Posterior vena cava (tissue), 2 donors: ENCODE data around the gene LHX6. TPM values are rescaled to one million over a fixed set of nuclear protein-coding genes. Genes with fewer than 3 reads are reported as not detected.

Experiments
- DNase-seq: peaks from one replicate; pipeline ENCODE4 v3.0.0-alpha.2; 2020; ENCODE audit warnings: low spot score
- intact Hi-C, 2 donors: fragments of 100-400 bp; cut with DNase I; formaldehyde crosslinking; loops; one replicate each; pipeline versions ENCODE4 v1.14.1 to v1.14.2; 2022 to 2023
- total RNA-seq, 2 donors: library from RNA; stranded (reverse); fragmentation: NEBNext Ultra II Directional; extraction: Animal tissue kit (Norgen Biotek cat#: 25700); gene quantifications; one replicate each; pipeline ENCODE4 v1.2.1, GENCODE V29; 2021
- donor health status: DM: yes; HTN: yes; CAD: no.
- donor health status: DM: yes; HTN: yes; CAD: no.

LHX6 gene
- total RNA-seq, 2 donors from 2014 or later = 8.3 to 23.6 TPM

- no peak for DNase-seq
- intact Hi-C loops = no loop called here
Measured at GRCh38 chr9:122172131-122172530, 56.6 kb downstream of the LHX6 start.

DNA sequence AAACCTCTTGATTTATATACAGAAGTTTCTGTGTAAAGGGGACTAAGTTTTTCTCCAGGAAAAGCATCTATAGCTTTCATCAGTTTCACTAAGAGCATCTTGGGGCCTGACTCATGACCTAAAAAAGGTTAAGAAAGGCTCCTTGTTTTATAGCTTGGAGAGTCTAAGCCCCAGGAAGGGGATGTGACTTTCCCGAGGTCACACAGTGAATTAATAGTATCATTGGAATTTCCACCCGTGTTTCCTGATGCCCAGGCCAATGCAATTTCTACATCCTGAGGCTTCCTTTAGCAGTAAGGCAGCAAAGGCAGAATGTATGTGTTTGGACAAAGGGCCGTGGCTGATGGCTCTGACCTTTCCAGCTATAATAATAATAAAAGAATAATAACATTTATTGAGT, 60.4 kb downstream of the LHX6 start:
- intact Hi-C loops = no loop called here
- no peak for DNase-seq

DNA sequence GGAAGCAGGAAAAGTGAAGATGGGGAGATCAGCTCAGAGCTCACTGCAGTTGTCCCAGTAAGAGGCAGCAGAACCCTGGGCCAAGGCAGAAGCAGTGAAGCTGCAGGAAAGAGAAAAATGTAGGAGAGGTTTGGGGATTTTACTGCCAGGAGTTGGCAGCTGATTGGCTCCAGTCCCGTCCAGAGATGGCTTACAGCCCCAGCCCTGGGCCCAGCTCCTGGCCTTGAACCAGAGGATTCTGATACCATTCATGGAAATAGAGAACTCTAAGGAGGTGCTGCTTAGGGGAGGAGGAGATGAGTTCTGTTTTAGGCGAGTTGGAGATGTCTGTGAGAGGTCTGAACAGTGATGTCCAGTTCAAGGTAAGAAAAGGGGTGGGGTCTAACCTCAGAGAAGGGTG, 64.5 kb downstream of the LHX6 start:
- no peak for DNase-seq

DNA sequence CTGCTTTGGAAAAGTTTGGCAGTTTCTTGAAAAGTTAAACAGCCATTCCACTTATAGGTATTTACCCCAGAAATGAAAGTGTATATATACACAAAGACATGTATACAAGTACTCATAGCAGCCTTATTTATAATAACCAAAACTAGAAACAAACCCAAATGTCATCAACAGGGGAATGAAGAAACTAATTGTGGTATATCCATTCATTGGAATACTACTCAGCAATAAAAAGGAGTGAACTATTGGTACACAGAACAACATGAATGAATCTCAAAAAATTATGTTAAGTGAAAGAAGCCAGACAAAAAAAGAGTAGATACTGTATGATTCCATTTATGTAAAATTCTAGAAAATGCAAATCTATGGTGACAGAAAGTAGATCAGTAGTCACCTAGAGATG, 66.3 kb downstream of the LHX6 start:
- intact Hi-C loops = no loop called here
- no peak for DNase-seq

More for the DNA sequence above, 64.5 kb downstream of the LHX6 start:
- intact Hi-C loops = no loop called here

GRCh38 chr9:122159925-122160246, 68.9 kb downstream of the LHX6 start:
- intact Hi-C loops = no loop called here
- no peak for DNase-seq

DNA sequence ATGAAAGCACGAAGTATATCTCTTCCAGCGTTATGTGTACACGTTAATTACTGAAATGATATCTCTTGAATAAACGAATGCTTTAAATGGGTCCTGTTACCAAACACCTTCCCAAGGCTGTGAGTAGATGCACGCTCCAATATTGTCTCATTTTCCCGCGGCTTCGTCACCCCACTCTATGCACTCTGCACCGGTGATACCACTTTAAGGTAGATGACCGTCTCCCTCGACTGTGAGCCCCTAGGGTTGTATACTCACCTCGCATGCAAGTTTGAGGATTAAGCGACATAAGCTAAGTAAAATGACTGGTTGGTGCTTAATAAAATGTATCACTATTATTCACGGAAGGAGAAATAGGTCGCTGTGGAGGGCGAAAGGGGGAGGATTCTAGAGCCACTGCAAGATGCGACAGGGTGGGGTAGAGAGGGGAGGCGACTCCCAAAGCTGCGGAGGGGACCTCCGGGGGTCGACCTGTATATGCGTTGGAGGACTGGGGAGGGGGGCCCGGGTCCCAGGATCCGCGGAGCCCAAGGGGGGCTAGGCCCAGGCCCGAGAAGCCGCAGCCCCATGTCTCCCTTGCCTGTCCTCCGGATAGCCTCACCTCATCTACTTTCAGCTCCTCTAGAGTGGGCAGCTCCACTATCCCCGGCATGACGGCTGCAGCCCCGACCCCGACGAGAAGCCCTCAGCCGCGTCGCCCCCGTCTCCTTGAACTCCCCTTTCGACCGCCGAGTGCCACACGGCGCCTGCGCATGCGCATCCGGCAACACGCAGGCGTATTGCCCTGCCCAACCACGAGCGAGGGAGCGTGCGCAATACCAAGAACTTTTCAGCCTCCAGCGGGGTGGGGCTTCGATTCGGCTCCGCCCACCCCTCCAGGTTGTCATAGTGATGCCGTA, 69.5 kb downstream of the LHX6 start, which contains the start of the genes MORN5 and NDUFA8:
Gene MORN5, plus strand, starts transcription at position 883 of the 899 bp plus-strand sequence. CDS start 65 bp downstream, outside the sequence.
Gene NDUFA8, minus strand, starts transcription at position 754 of the 899 bp plus-strand sequence. Its CDS starts 102 bp downstream, at position 652.
- intact Hi-C loops = no loop called here
- DNase-seq = peak; percentile 99

- intact Hi-C loops = no loop called here
- DNase-seq = no peak
Measured at GRCh38 chr9:122158202-122158601, 70.6 kb downstream of the LHX6 start.

- no peak for DNase-seq
- intact Hi-C loops = no loop called here
Measured at GRCh38 chr9:122155796-122156195, 73.0 kb downstream of the LHX6 start.

Other genes starting within 250 kb of the LHX6 start
- gene TTLL11, start 135.6 kb downstream of the LHX6 start, total RNA-seq = 10 to 100 TPM; 11.8 to 20.4 TPM
- 10 to 100 TPM; 36.5 to 38.2 TPM for gene NDUFA8, start 69.2 kb downstream of the LHX6 start, total RNA-seq
- gene MORN5, start 69.0 kb downstream of the LHX6 start, total RNA-seq = 1 to 10 TPM in 1 of 2 donors, under 1 TPM in 1; 0.95 to 1.5 TPM
- gene RBM18, start 35.9 kb upstream of the LHX6 start, total RNA-seq = 10 to 100 TPM; 18.9 to 19.2 TPM
- 10 to 100 TPM; 23.8 to 27.7 TPM for gene MRRF, start 35.9 kb upstream of the LHX6 start, total RNA-seq
- 10 to 100 TPM; 20.8 to 30.2 TPM for gene PTGS1, start 142.1 kb upstream of the LHX6 start, total RNA-seq
- gene OR1J1, start 249.0 kb upstream of the LHX6 start, total RNA-seq = not detected